ENCODE measurements around the gene MNT. TPM values are rescaled to one million over a fixed set of nuclear protein-coding genes. Genes with fewer than 3 reads are reported as not detected.

The MNT gene
- total and polyA plus RNA-seq, 4 donors: 1.7 to 5.0 (median 2.6) TPM

- TF ChIP-seq, protein P1, sequence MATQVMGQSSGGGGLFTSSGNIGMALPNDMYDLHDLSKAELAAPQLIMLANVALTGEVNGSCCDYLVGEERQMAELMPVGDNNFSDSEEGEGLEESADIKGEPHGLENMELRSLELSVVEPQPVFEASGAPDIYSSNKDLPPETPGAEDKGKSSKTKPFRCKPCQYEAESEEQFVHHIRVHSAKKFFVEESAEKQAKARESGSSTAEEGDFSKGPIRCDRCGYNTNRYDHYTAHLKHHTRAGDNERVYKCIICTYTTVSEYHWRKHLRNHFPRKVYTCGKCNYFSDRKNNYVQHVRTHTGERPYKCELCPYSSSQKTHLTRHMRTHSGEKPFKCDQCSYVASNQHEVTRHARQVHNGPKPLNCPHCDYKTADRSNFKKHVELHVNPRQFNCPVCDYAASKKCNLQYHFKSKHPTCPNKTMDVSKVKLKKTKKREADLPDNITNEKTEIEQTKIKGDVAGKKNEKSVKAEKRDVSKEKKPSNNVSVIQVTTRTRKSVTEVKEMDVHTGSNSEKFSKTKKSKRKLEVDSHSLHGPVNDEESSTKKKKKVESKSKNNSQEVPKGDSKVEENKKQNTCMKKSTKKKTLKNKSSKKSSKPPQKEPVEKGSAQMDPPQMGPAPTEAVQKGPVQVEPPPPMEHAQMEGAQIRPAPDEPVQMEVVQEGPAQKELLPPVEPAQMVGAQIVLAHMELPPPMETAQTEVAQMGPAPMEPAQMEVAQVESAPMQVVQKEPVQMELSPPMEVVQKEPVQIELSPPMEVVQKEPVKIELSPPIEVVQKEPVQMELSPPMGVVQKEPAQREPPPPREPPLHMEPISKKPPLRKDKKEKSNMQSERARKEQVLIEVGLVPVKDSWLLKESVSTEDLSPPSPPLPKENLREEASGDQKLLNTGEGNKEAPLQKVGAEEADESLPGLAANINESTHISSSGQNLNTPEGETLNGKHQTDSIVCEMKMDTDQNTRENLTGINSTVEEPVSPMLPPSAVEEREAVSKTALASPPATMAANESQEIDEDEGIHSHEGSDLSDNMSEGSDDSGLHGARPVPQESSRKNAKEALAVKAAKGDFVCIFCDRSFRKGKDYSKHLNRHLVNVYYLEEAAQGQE (IDR thresholded peaks at IDR 0.05): no peak
Measured at GRCh38 chr17:2410951-2411350, 10.1 kb upstream of the MNT start (continued).

- peak; percentile 37 for TF ChIP-seq SP1 (IDR thresholded peaks at IDR 0.05)
- peak; percentile 78 for TF ChIP-seq NR2F2 (IDR thresholded peaks at IDR 0.05)
- TF ChIP-seq YY1 (IDR thresholded peaks at IDR 0.05): no peak
- Histone ChIP-seq H3K4me1 (ENCODE audit: control insufficient read depth in 4 of 4, insufficient read depth in 4 of 4, low read length in 3 of 4) (peaks cover 5 to 24% (median 14%) of the 10 kb centered on the region in 4 donors), H3K4me3 (ENCODE audit: low read depth in 1 of 3, low read length in 3 of 3) (no peak overlapping the region), H3K27ac (ENCODE audit: low read depth in 1 of 2, low read length in 2 of 2) (peak overlapping the region; percentile 27 to 60), H3K27me3 (ENCODE audit: control insufficient read depth in 4 of 4, insufficient read depth in 4 of 4, low read length in 3 of 4) (no peaks in the 10 kb centered on the region), H3K9me3 (ENCODE audit: control insufficient read depth in 4 of 4, low read length in 3 of 4) (no peaks in the 10 kb centered on the region), H3K9ac (ENCODE audit: low read depth in 1 of 2, low read length in 2 of 2) (no peak overlapping the region), H3K36me3 (ENCODE audit: control insufficient read depth in 4 of 4, insufficient read depth in 3 of 4, low read depth in 1 of 4, low read length in 3 of 4) (no peaks in the 10 kb centered on the region)
- WGBS: 73% methylated on average over 15 of the region's 15 CpGs
- no peak for DNase-seq (ENCODE audit: low spot score)
Measured at GRCh38 chr17:2406903-2407790, 6.3 kb upstream of the MNT start.

DNA sequence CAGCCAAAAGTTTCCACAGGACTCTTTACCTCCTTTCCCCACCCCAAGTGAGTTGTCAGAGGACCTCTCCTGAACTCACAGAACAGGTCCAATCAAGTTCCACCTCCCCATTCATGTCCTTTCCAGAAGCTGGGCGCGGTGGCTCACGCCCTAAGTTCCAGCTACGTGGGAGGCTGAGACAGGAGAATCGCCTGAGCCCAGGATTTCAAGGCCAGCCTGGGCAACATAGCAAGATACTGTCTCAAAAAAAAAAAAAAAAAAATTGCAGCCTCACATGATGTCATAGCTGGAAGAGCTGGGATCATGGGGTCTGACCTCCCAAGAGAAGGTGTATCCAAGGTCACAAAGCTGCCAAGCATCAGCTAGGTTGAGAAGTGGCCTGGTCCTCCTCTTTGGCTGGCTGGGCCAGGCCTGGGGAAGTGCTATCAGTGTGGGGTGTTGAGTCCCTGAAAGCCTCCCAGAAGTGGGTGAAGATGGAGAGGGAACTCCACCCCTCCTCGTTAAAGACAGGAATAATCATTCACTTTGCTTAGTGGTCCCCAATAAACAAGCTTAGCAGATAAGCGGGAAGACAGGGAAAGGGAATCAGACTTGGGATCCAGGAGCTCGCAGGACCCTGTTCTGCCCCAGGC is 5.5 kb upstream of the MNT start:
- H3K36me3 ChIP-seq (ENCODE audit: control insufficient read depth in 4 of 4, insufficient read depth in 3 of 4, low read depth in 1 of 4, low read length in 3 of 4): no peaks in the 10 kb centered on the region
- H3K9ac ChIP-seq (ENCODE audit: low read depth in 1 of 2, low read length in 2 of 2): no peak overlapping the region
- no peaks in the 10 kb centered on the region for H3K9me3 ChIP-seq (ENCODE audit: control insufficient read depth in 4 of 4, low read length in 3 of 4)
- 82% methylated on average over 8 of the region's 8 CpGs for WGBS
- DNase-seq (ENCODE audit: low spot score): no peak
- peak overlapping the region; percentile 27 to 60 for H3K27ac ChIP-seq (ENCODE audit: low read depth in 1 of 2, low read length in 2 of 2)
- peaks cover 5 to 24% (median 14%) of the 10 kb centered on the region in 4 donors for H3K4me1 ChIP-seq (ENCODE audit: control insufficient read depth in 4 of 4, insufficient read depth in 4 of 4, low read length in 3 of 4)
- no peaks in the 10 kb centered on the region for H3K27me3 ChIP-seq (ENCODE audit: control insufficient read depth in 4 of 4, insufficient read depth in 4 of 4, low read length in 3 of 4)
- H3K4me3 ChIP-seq (ENCODE audit: low read depth in 1 of 3, low read length in 3 of 3): no peak overlapping the region
- TF ChIP-seq, protein P1 (IDR thresholded peaks at IDR 0.05): no peak
- TF ChIP-seq HNF4G (IDR thresholded peaks at IDR 0.05) (no peak), NR2F2 (IDR thresholded peaks at IDR 0.05) (no peak), SP1 (IDR thresholded peaks at IDR 0.05) (no peak), EGR1 (IDR thresholded peaks at IDR 0.05; ENCODE audit: low read depth in 2 of 2) (no peak), FOXA2 (IDR thresholded peaks at IDR 0.05) (no peak), CTCF (IDR thresholded peaks at IDR 0.05; ENCODE audit: low read depth, low read length, missing input control) (no peak), MAX (IDR thresholded peaks at IDR 0.05) (no peak), HNF4A (conservative IDR thresholded peaks at IDR 0.05) (no peak), YY1 (IDR thresholded peaks at IDR 0.05) (no peak), RAD21 (IDR thresholded peaks at IDR 0.05) (no peak), GABPA (IDR thresholded peaks at IDR 0.05 in 1 of 2, conservative IDR thresholded peaks at IDR 0.05 in 1 of 2) (no peak), TAF1 (conservative IDR thresholded peaks at IDR 0.05) (no peak)
- TF ChIP-seq, protein P2, sequence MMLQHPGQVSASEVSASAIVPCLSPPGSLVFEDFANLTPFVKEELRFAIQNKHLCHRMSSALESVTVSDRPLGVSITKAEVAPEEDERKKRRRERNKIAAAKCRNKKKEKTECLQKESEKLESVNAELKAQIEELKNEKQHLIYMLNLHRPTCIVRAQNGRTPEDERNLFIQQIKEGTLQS (IDR thresholded peaks at IDR 0.05): no peak
- TF ChIP-seq, protein P3, sequence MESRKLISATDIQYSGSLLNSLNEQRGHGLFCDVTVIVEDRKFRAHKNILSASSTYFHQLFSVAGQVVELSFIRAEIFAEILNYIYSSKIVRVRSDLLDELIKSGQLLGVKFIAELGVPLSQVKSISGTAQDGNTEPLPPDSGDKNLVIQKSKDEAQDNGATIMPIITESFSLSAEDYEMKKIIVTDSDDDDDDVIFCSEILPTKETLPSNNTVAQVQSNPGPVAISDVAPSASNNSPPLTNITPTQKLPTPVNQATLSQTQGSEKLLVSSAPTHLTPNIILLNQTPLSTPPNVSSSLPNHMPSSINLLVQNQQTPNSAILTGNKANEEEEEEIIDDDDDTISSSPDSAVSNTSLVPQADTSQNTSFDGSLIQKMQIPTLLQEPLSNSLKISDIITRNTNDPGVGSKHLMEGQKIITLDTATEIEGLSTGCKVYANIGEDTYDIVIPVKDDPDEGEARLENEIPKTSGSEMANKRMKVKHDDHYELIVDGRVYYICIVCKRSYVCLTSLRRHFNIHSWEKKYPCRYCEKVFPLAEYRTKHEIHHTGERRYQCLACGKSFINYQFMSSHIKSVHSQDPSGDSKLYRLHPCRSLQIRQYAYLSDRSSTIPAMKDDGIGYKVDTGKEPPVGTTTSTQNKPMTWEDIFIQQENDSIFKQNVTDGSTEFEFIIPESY (IDR thresholded peaks at IDR 0.05): no peak

All from liver (tissue), 9 donors.